SH-SY5Y (cell line): ENCODE data around the gene NOVA2.

ENCODE experiments used
- GATA2 ChIP-seq: IDR thresholded peaks from 2 replicates; pipeline ENCODE4 v1.6.1; 2011; ENCODE audit warnings: mild to moderate bottlenecking, low read depth, low read length
- GATA3 ChIP-seq: IDR thresholded peaks from 2 replicates; pipeline ENCODE4 v1.6.1; 2011; ENCODE audit warnings: low read depth, mild to moderate bottlenecking, low read length, moderate library complexity

NOVA2 gene

DNA sequence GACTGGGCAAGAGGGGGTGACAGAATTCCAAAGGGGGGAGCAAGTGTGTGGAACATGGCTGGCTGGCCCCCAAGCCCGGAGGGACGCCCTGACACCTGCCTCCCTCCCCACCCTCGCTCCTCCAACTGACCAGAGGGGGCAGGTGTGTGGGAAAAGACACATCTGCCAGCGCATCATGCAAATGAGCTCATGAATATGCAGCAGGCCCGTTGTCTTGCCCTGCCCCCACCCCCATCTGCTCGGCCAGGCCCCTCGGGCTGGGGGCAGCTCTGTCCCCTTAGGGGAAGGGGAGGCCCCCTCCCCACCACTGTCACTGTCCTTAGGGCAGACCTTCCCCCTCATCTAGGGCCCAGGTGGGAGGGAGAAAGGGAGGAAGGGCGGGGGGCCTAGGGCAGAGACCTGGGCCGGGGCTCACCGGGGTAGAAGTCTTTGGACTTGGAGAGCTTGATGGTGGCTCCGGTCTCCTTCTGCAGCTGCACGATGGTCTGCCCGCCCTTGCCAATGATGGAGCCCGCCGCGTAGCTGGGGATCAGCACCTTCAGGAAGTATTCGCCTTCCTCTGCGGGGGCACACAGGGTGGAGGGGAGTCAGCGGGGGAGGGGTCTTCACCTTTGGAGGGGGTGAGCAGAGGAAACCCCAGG lies 12.9 kb downstream of the NOVA2 start:
- TF ChIP-seq GATA2 (no peak), GATA3 (no peak)

DNA sequence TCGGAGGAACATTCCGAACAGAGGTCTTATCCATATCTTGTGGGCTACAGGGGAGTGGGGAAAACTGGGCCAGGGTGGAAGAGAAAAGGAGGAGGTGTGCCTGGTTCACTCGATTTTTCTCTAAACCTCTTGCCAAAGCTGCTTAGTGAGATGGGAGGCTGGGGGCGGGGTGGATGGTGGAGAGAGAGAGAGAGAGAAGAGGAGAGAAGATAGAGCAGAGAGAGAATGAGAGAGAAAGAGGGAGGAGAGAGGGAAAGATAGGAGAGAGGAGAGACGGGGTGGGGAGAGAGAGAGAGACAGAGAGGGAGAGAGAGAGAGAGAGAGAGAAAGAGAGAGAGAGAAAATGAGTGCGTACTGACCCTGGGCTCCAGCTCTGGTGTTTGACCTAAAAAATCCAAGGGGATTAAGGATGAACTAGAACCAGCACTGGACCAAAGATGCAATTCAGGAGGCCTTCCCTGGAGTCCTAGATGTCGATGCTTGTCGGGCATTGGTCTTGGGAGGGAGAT lies 14.1 kb downstream of the NOVA2 start:
- TF ChIP-seq GATA3 (no peak), GATA2 (no peak)

DNA sequence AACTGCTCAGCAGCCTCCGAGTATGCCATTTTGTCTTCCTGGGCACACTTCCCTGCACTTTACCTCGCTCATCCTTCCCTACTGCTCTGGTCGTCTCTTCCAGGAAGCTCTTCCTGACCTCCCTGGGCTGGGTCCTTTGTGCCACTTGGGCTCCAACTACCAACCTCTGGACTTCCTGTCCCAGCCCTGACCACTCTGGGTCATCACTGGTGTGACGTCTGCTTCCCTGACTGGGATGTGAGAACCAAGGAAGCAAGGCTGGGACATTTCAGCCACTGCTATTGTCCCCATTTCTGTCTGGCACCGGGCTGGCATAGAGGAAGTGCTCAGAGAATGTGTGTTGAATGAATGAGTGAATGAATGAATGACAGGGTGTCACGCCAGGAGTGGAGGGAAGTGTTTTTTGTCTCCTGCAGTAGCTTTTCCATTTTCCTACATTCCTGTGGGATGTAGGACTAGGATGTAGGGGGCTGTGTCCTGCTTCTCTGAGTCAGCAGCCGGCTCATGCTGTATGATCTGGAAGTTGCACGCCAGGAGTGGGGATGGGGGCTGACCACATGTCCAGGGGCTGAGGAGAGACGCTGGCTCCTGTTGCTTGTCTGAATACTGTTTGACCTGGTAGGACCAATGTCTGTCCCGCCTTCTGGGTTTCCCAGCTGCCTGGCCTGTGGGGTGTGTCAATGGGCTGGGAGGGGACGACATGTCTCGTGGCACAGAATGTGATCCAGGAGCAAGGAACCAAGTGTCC lies 14.7 kb downstream of the NOVA2 start:
- TF ChIP-seq GATA3 (no peak), GATA2 (no peak)

DNA sequence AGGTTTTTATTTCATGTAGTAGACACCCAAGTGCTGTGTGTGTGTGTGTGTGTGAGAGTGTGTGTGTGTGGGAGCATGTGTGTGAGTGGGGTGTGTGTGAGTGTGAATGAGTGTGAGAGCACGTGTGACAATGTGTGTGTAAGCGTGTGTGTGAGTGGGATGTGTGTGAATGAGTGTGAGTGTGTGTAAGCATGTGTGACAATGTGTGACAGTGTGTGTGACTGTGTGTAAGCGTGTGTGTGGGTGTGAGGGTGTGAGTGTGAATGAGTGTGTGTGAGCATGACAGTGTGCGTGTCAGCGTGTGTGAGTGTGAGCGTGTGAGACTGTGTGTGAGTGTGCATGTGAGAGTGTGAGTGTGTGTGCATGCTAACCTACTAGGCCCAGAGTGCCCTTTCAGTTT lies 15.3 kb downstream of the NOVA2 start:
- TF ChIP-seq GATA2 (no peak), GATA3 (no peak)

DNA sequence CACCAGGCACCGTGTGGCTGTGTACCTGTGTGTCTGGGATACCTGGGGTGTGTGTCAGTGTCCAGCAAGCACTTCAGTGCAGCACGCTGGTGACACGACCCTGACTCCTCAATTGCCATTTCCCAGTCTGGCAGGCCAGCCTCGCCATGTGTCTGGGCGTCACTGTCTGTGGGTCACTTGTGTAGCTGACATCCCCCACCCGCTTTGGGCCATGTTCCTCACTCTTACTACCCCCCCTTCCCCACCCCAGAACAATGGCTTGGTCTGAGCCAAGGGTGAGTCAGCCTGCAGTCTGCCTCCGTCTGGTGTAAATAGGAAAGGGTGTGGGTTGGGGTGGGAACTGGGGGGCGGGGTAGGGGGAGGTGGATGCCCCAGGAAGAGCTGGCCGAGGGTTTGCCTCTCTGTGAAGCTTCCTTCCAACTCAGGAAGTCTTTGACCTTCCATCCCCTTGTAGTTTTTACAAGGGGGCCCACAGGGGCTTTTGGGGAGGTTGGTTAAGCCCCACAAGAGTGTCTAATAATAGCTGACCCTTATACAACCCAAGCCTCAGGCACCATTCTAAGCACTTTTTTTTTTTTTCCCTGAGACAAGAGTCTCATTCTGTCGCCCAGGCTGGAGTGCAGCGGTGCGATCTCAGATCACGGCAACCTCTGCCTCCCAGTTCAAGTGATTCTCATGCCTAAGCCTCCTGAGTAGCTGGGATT lies 17.6 kb downstream of the NOVA2 start:
- TF ChIP-seq GATA2 (no peak), GATA3 (no peak)

DNA sequence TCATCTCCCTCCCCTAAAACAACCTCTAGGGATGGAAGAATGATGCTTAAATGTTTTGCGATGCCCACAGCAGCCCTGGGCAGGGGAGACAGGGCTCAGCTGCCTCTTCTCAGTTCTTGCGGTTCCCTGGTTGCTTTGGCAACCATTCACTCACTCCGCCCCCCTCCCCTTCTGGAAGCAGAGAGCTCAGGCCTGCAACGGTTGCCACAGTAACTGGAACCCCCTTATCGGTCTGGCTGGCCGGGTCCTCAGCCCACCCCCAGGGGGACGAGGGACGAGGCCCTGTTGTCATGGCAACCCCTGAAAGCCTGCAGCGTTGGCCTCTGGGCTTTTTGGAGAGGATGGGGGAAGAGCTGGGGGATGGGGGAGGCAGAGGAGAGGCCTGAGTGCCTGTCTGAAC lies 19.5 kb downstream of the NOVA2 start:
- TF ChIP-seq GATA3 (no peak), GATA2 (peak; percentile 24; the same call in 1 of the 2 replicates)

DNA sequence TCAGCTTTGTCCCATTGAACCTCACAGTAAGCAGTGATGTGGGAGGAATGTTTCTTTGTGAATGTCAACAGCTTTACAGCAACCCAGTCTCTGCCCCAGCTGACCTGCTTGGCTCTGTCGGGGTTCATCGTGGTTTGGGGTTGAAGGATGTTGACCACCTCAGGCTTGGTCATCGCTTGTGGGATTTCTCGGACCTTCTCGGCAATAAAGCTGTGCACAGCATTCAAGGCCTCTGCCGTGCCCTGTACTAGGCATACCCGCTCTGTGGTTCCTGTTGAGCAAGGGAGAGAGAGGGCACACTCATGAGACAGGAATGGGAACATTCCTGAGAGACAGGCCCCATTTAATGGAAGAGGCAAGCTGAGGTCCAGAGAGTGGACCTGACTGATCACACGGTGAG lies 20.0 kb downstream of the NOVA2 start:
- TF ChIP-seq GATA3 (no peak), GATA2 (no peak)

DNA sequence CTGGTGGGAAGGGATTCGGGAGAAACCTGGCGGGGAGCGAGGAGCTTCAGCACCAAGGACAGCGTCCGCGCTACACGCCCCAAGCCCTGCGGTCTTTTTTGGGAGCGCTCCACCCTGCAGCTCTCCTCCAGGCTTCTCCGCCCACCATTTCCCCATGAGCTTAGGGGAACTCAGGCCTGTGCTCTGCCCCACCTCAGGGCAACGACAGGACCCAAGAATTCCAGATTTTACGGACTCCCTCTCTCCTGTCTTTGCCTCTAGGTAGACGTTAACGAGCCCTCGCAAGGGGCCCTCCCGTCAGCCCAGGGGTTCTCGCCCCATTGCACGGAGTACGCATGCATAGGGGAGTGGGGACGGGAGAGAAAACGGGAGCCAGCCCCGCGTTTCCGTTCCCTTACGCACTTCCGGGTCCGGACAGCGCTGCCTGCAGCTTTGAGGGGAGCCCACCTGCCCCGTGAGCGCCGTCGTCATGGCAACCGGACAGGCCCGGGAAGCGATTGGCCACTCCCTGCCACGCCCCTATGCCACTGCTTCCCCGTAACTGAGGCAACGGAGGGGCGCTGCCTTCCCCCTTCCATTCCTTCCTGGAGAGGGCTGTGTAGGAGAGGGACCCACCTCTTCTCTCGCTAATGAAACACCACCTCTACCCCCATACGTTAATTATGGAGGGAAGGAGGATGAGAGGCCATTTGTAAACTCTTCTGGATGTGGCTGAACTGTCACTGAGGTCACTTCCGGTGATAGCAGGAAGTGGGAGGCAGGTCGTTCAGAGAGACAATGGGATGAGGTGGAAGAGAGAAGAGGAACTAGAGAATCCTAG lies 20.8 kb downstream of the NOVA2 start:
- TF ChIP-seq GATA2 (no peak), GATA3 (no peak)

DNA sequence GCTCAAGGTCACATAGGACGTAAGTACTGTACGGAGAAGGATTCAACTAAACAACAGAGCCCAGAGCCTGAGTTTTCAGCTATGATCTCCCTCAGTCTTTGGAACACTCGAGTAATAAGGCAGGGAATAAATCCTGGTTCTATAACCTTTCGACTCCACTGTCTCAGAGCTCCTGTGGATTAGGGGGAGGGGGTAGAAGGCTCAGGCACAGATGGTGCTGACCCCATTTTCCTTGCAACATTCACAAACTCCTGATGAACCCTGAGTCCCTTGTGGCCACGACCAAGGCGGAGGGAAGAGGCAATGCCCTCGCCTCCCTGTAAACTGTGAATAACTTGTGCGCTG lies 21.4 kb downstream of the NOVA2 start:
- TF ChIP-seq GATA2 (no peak), GATA3 (no peak)

DNA sequence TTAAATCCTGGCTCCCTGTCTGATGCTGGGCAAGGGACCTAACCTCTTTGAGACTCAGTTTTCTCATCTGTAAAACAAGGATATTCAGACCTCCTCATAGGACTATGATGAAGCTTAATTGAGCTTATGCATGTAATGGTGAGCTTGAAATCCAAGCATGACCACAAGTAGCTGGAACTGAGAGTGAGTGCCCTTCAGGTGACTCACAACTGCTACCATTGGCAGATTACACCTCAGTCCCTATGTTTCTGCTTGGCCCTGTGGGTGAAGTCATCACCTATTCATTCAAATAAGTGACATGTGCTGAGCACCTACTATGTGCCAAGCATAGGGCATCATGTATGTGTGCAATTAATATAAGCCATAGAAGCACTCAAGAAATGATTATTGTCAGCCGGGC lies 25.7 kb downstream of the NOVA2 start:
- TF ChIP-seq GATA3 (no peak), GATA2 (no peak)

DNA sequence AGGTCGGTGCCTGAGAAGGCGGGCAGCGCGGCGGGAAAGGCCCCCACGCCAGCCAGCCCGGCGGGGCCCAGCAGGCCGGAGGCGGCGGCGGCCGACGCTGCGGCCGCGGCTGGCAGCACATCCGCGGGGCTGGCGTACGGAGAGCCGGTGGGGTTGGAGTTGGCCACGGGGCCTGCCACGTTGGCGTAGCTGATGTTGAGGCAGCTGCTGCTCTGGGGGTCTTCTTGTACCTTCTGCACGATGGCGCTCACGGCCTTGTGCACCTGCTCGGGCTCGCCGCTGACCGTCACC lies 33.2 kb downstream of the NOVA2 start:
- TF ChIP-seq GATA2 (no peak), GATA3 (no peak)

DNA sequence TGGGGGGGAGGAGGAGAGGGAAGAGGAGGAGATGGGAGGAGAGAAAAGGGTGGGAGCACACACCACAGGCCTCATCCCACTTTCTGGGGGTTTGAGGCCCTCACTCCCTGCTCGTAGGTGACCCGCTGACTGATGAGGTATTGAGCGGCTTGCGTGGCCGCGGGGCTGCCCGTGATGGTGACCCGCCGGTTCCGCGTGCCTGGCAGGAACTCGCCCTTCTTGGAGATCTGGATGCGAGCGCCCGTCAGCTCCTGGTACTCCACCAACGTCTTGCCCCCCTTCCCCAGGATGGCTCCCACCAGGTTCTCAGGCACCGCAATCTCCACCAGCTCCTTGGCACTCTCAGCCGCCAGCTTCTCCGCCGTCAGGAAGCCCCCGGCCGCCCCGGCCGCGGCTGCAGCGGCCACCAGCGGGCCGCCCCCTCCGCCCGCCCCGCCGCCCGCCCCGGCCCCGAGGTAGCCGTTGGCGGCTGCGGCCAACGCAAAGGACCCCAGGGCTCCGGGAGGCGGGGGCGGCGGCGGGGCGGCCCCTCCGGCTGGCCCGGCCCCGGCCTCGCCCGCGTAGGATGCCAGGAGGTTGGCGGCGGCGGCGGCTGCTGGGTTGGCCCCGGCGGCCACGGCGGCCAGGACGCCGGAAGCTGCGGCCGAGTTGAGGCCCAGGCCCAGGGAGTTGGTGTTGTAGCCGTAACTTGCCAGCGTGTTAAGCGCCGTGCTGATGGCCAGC lies 33.7 kb downstream of the NOVA2 start:
- TF ChIP-seq GATA2, result no peak
- no peak for TF ChIP-seq GATA3

DNA sequence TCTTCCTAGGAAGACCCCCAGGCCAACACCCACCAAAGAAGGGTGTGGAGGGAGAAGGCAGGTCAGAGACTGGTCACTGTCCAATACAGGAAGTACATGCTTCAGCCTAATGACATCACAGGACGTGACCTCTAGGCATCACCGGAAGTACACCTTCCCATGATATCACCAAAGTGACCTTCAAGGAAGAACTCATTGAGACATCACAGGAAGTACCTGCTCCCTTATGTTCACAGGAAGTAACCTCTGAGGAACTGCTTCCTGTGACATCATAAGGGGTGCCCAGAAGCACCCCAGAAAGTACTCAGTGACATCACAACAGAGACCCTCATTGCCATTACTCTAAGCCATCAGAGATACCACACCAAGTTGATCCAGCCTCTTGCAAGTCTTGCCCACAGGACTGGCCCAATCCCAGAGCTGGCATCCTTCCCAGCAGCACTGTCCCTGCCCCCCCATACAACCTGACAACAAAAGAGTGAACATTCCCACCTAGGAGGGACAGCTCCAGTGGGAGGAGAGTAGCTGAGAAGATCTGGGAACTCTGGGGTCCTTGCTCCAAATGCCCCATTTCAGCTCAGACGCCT lies 34.8 kb downstream of the NOVA2 start:
- TF ChIP-seq GATA3, result no peak
